Fibroblast of villous mesenchyme (primary cell): ENCODE measurements around the gene ARAP3. TPM values are rescaled to one million over a fixed set of nuclear protein-coding genes. Genes with fewer than 3 reads are reported as not detected.

Experiments used
- DNase-seq: peaks from one replicate; pipeline ENCODE4 v3.0.0-alpha.2; 2010; ENCODE audit warnings: low read depth
- H3K4me3 ChIP-seq: 2 replicates; pipeline ENCODE4 v1.5.1; 2011; ENCODE audit warnings: low read depth, mild to moderate bottlenecking, low read length
- total RNA-seq: library from RNA; depleted of rRNA; stranded (reverse); fragments of >200 nt; gene quantifications from 2 replicates; pipeline ENCODE4 v1.2.3, GENCODE V29; 2012
- TF ChIP-seq, protein P1 (sequence below): IDR thresholded peaks from 2 replicates; pipeline ENCODE4 v1.5.1; 2012; ENCODE audit warnings: low read depth, mild to moderate bottlenecking, low read length; ENCODE audit not compliant: insufficient read depth

Gene ARAP3
- total RNA-seq, 1 donor: 5.6 TPM

DNA sequence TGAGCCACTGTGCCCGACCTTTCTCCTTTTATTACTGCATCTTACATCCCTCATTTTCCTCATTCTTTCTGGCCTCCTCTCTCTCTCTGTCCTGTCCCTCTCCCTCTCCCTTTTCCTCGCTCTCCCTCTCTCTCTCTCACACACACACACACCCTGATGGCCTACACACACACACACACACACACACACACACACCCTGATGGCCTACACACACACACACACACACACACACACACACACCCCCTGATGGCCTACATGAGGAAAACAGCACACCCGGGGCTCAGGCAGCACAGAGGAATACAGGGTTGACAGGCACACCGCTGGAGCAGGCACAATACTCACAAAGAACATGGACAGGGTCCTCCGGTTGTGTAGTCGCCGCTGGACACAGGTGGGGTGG lies 27.0 kb downstream of the ARAP3 start:
- TF ChIP-seq, protein P1, sequence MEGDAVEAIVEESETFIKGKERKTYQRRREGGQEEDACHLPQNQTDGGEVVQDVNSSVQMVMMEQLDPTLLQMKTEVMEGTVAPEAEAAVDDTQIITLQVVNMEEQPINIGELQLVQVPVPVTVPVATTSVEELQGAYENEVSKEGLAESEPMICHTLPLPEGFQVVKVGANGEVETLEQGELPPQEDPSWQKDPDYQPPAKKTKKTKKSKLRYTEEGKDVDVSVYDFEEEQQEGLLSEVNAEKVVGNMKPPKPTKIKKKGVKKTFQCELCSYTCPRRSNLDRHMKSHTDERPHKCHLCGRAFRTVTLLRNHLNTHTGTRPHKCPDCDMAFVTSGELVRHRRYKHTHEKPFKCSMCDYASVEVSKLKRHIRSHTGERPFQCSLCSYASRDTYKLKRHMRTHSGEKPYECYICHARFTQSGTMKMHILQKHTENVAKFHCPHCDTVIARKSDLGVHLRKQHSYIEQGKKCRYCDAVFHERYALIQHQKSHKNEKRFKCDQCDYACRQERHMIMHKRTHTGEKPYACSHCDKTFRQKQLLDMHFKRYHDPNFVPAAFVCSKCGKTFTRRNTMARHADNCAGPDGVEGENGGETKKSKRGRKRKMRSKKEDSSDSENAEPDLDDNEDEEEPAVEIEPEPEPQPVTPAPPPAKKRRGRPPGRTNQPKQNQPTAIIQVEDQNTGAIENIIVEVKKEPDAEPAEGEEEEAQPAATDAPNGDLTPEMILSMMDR: no peak
- H3K4me3 ChIP-seq: no peak overlapping the region
- no peak for DNase-seq

DNA sequence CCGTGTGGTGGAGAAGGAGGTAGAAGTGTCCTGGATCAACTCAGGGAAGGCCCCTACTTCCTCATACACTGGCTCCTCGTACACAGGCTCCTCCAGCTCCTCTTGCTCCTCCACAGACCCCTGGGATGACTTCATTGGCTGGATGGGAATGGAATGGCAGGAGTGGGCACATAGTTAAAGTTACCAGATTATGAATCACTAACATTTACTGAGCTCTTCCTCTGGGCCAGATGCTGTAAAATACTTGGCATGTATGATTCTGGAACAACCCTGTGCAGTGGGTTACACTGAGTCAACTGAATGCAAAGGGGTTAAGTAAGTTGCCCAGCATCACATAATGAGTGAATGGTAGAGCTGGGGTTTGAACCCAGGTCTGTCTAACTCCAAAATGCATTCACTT lies 27.7 kb downstream of the ARAP3 start:
- TF ChIP-seq, protein P1: no peak
- DNase-seq: peak; percentile 43

DNA sequence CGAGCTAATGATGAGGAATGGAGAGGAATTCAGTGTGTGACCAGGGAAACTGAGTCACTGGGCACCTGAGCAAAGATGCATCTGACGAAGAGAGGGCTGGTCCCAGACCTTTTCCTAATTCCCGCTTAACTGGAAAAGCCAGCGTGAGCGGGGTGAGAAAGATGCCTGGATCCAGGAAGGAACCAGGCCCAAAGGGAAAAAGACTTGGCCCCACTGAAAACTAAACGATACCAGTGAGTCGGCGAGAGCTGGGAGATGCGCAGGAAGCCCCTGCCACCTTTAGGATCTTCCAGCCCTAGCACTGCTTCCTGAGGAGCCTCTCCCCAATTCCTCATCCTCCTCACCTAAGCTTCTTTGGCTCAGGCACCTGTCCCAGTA lies 30.3 kb downstream of the ARAP3 start:
- TF ChIP-seq, protein P1: no peak
- no peak for DNase-seq
- H3K4me3 ChIP-seq: peak overlapping the region; percentile 87

More for the DNA sequence above, 27.7 kb downstream of the ARAP3 start:
- H3K4me3 ChIP-seq: no peak overlapping the region

DNA sequence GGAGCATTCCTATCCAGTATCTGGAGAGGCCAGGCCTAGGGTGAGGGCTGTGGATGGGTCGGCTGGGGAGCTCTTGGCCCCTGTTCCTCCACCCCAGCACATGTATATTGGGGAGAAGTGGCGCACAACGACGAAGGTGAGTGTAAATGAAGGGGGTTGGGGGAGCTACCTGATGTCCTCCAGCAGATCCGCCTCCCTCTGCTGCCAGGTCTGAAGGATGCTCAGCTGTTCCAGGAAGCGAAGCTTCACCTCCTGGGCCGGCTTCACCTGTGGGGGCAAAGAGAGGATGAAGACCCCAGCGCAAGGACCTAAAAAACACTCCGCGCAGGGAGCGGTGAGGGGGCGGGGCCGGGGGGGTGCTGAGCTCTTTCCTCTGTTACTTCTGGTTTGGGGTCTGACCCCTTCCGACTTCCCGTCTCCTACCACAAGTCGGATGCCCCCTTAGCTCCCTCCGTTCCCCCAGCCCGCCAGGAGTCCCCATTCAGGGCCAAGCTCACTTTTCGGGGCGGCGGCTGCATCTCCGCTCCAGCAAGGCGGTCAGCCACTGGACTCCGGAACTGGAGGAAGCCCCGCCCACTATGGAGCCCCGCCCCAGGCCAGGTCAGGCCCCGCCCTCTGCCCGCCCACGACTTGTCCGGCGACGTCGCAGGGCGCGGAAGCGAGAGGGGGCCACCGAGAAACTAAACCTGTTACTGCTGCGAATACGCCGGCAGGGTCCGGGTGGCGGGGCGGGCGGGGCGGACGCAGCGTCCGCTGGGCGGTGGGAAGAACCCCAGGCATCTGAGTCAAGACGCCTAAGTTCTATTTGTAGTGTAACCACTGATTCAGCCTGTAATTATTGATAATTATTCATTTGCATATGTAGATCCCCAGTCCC lies 30.9 kb downstream of the ARAP3 start, which contains the start of gene FCHSD1:
TSS of gene FCHSD1 (minus strand) at position 568 of the 877 bp plus-strand sequence. CDS start at position 518, 50 bp downstream.
- peak; percentile 82 for DNase-seq
- TF ChIP-seq, protein P1: no peak
- peak within 1 kb of the TSS; percentile 87 for H3K4me3 ChIP-seq

DNA sequence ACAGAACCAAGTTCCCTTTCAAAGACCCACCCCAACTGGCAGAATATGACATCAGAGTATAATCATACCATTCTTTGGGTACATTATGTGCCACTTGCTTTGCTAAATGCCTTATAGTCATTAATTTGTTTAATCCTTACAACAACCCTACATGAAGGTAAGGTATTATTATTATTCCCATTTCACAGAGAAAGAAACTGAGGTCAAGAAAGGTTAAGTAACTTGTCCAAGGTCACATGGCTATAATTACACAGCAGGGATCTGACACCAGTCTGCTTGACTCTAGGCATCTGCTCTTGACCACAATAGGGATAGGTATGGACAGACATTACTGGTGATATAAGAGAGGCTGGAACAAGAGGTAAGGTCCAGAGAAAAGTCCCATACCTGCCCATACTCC lies 32.1 kb downstream of the ARAP3 start:
- DNase-seq: no peak
- no peak overlapping the region for H3K4me3 ChIP-seq
- TF ChIP-seq, protein P1: no peak

DNA sequence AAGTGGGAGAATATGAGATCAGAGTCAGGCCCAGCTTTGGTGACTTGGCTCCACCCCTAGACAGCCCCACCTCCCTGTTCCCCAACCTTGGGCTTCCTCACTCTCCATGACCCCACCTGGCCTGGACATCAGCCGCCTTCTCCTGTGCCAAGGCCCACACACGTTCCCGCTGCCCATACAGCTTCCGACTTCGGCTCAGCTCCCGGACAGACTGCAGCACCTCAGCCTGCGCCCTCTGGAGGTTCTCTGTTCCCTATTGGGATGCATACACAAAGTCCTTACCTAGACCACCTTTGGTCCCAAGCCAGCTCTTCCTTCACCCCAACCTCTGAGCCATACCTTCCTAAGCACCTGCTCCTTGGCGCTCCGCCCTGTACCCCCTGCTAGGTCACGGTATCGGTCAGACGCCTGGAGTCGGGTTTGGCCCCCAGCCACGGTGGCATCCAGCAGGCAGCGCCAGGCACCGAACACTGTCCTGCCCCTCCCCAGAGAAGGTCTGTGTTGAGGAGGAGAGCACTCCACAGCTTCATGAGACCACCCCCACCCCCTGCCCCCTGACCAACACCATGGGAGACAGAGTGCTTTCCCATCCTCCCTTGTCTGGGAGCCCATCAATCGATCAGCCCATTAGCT lies 32.9 kb downstream of the ARAP3 start:
- DNase-seq: no peak
- TF ChIP-seq, protein P1: no peak
- H3K4me3 ChIP-seq: no peak overlapping the region
